Activated gamma-delta T cell treated with Interleukin-2 at 50 U/mL for 16 hours (primary cell): Measurements from ENCODE around the gene MCF2L.

Experiments
- DNase-seq: peaks from one replicate; pipeline ENCODE4 v3.0.0-alpha.2; 2020

The MCF2L gene

DNA sequence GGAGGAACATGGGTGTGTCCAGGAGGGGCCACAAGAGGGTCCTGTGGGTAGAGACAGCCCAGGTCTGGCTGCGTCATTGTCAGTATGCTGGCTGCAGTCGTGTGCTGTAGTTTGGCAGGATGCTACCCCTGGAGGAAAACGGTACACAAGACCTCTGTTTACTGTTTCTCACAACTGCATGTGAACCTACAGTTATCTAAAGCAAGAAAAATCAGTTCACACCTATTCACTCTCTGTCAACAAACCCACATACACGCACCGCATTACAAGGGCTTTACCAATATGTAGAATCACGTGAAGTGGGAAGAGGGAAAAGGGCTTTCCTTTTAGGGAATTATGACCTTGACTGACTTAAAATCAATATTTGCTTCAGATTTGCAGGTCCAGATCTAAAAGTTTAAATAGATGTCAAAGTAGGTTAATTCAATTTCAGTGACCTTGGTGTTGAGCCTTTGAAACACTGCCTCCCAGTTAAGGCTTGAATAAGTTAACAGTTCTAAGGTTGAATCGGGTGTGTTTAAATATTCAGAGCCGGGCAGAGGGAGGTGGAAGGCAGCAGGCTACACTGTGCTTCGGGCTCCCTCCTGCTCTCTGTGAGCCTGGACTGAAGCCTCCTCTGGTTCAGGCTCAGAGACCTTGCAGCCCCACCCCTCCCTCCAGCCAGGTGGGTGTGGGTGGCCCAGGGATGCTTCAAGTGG, 17.2 kb upstream of the MCF2L start:
- no peak for DNase-seq

DNA sequence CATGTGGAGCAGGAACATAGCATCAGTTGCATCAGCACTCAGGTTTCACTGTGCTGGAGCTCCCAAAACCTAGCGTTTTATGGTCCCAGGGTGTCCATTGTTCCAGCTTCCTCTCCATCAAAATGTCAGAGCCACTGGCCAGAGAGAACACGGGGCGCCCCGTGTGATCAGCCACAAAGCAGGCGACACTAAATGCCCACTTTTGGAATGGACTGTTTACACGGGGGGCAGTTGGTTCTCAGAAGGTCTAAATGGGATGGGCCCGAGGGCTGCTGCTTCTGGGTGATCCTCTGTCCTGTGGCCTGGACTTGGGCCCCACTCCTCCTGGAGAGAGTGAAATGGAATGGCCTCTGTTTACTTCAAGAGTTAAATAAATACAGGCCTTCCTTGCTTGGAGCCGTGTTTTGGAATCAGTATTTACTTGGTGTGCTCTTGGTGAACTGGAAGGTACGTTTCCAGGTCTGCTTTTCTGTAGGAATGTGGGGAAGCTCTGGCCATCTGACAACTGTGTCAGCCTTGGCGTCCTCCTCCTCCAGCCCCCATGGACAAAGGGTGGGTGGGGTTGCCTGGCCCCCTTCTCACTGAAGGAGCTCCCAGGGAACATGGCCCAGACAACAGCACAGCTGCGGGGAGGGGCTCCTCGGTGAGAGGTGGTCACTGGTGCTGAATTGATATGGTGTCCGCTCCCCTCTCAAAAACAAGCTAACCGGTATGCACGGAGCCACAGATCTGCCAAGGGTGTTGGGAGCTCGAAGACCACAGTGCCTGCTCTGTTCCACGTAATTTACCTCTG, 16.1 kb upstream of the MCF2L start:
- no peak for DNase-seq

DNA sequence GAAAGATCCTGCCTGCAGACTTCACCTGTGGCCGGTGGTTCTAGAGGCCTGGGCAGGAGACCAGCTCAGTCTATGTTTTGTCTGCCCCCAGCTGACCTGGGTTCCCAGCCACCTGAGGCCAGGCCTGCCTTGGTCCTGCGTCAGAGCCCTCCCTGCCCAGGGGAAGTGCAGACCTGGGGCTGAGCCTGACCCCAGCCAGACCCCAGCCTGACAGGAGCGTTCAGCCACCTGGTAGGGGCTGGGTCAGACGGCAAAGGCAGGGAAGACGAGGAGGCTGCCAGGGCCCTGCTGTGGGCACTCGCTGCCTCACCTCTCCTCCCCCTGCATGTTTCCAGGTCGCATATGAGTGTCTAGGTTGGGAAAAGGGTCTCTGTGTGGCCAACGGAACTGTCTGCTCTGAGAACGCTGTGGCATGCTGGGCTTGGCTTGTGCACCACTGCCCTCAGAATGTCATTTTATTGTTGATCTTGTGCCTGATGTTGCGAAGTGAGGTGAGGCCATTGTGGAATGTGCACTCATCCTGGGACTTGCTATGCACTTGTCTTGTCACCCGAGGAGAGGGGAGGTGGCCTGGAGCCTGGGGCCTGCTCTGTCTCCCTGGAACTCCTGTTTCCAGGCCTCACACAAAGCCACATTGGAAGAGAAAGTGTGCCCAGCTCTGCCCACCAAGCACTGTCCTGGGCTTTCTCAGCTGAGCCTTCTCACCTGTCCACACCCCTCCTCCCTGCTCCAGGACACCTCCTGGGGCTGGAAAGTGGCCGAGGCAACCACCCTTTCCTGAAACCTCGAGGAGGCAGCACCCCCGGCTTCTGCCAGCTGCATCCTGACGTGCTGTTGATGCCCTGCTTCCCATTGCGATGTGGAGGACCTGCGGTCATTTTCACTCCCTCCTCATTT, 15.2 kb upstream of the MCF2L start:
- no peak for DNase-seq

DNA sequence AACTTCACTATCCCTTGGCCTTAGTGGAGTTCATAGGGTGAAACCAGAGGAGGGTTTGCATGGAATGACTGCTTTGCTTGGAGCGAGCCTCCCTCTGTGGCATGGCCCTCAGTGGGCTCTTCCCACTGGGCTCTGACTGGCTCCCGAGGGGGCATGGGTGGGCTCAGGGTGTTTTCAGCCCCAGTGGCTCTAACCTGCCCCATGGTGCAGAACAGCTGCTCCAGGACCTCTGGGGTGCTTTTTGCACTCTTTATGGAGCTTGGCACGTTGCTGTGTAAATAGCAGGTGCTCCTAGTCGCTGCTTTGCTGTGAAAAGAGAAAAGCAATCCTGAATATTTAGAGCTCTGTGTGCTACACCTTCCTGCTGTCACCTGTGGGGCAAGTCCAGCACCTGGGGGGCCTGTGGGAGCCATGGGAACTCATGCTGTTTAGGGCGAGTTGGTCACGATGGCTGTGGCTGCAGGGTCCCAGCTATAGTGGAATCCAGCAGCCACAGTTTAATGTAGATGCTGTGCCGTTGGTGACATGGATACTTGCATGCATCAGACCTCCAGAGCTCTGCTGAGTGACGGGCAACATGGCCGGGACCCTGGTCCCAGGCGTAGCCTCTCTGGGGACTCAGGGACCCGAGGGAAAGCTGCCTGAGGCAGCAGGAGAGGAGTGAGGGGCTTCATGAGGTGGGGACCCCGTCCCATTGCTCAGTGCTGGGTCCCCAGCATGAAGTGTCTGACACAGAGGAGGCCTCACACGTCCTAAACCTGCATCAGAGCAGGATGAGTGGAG, 14.3 kb upstream of the MCF2L start:
- no peak for DNase-seq

DNA sequence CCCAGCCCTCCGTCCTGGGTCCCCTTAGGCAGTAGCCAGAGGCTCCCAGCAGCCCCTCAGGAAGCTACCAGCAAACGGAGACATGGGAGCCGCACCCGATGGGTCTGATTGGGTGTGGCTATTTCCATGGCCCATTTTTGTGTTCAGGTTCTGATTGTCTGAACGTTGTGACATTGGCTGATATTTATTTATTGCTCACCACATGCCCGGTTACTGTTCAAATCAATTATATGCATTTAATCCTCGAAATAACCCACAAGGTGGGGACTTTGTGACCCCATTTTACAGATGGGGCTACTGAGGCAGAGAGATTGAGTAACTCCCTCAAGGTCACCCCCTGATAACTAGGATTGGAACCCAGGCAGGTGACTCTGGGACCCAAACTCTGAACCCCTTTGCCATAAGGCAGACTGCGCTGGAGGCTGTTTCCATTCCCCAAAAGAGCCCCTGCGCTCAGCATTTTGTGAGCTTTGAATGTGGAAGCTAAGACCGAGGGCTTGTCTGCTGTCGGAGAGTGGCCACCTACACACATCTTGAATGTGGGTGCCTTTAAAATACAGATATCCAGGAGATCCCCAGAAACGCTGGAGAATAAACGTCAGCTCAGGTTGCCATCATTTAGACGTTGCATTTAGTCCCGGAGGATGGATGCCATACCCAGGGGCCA, 13.6 kb upstream of the MCF2L start:
- DNase-seq = no peak

DNA sequence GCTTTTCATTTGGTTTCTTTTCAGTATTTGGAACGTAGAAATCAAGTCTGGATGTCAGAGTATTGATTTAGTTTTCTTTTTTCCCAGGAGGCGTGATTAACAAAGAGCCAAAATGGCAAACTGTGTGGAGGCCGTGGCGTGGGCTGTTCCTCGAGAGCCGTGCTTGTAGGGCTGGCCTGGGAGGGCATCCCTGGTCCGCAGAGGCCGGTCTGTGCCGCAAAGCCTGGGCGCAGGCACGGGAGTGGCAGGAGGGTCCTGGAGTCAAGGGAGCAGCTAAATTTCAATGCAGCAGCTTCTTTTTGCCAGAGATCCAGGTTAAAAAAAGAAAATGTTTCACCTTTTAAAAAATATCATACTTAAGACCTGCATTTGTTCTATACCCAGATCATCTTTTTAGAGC, 13.1 kb upstream of the MCF2L start:
- DNase-seq = no peak

DNA sequence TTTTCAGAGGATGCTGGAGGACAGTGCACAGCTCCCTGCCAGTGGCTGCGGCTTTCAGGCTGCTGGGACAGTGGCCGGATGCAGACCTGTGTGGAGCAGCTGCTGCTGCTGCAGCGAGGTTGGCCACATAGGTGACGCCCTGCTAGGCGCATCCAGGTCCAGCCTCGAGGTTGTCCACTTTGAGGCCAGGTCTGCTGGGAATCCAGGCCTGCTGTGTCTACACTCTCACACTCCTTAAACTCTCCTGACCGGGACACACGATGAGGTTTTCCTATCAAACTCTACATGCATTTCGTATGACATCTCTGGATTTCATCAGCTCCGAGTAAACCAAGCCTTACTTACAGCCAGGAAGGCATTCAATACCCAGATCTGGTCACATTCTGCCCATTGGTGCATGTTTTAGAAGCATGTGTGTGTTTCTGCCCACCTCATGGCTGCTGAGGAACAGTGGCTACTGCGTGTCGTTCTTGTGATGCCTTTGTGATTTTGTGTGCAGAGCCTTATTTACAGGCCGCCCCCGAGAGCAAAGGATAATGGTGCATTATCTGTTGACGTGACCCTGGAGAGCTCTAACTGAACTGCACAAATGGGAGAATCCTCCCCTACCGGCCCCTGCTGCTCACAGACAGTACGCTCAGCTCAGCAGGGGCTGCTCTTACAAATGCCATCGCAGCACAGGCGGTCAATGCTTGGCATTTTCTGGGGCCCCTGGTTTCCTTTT, 12.3 kb upstream of the MCF2L start:
- DNase-seq = no peak

DNA sequence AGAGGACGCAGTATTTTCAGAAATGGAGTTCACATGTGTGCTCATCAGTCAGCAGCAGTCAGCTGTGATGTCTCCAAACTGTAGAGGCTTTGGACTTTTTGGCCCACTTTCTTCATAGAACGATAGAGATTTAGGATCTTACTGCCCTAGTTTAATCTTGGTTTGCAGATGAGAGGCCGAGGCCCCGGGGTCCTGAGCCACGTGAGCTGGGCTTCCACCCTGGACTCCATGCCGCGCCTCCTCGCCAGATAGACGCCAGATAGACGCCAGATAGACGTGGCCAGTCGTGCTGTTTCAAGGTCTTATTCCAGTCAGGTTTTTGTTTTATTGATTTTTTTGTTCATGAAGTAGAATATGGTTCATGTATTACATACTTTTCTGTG, 11.7 kb upstream of the MCF2L start:
- DNase-seq = no peak

DNA sequence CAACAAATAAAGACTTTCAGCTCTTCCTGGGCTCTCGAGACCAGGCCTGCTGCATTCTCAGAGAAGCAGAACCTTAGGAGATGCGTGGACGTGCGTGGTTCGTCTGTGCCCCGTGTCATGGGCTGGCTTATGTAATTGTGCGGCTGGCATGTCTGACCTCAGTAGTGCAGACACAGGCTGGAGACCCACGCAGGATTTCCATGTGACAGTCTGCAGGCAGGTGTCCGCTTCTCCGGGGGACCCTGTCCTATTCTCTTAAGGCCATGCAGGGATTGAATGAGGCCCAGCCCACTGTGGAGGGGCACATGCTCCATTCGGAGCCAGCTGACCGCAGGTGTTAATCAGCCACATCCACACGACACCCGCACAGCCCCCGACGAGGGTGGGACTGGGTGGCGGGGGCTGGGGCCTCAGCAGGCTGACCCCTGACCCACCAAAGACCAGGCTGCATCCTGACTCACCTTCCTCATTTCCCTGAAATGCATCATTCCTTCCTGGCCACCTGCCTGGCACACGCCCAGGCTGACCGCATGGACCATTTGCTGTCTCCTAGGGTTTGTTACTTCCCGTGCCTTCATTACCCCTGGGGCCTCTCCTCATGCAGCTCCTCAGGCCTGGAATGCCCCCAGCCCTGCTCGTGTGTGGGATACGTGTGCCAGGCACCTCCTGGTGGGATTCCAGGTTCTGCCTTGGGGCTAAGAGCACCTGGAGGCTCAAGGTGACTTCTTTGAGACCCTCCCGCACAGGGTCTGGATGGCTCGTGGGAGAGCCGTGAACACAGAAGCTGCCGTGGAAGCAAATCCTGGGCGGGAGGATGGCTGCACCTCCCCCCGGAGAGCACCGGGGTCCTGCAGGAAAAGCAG, 10.7 kb upstream of the MCF2L start:
- no peak for DNase-seq

DNA sequence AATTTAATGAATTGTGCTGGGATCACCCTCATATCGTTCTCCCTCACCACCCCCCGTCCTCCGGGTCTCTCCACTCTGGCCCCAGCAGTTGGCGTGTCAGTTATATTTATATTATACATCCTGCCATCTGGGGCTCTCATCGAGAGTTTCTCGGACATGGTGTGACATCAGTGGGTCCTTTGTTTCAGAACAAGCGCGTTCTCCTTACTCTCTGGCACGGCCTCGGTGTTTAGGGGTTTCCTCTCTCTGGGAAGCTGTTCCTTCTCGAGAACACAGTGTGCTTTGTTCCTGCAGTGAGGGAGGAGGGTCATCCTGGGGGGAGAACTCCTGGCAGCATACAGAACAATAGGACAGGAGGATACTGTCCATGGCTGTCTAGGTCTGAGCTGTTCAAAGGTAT, 9.8 kb upstream of the MCF2L start:
- no peak for DNase-seq

DNA sequence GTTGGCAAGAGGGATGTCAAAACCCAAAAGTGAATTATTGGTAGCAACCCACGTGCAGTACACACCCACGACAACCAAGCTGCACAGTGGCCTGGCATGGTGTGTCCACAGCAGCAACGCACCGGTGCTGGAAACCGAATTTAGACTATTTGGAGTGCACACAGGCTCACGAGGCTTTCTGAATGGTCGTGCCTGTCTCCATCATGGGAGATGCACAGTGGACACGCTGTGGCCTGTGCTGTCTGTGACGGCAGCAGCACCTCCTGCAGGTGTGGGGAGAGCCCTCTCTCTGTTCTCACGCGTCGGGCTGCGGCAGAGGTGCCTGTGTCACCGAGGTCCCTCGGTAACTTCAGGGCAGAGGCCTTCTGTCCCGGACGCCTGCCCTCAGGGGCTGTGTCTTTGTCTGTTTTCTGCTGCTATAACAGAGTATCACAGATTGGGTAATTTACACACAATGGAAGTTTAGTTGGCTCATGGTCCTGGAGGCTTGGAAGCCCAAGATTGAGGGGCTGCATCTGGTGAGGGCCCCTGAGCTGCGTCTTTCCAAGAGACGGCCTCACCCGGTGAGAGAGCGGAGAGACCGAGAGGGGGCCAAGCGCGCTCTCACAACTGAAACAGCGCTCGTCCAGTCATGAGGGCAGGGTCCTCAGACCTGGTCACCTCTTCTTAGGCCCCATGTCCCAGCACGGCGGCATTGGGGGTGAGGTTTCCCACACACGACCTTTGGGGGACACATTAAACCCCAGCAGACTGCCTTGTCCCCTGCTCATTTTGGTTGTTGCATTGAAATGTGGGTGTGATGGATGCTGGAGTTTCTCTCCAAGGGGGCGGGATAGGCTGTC, 9.1 kb upstream of the MCF2L start:
- DNase-seq = no peak

DNA sequence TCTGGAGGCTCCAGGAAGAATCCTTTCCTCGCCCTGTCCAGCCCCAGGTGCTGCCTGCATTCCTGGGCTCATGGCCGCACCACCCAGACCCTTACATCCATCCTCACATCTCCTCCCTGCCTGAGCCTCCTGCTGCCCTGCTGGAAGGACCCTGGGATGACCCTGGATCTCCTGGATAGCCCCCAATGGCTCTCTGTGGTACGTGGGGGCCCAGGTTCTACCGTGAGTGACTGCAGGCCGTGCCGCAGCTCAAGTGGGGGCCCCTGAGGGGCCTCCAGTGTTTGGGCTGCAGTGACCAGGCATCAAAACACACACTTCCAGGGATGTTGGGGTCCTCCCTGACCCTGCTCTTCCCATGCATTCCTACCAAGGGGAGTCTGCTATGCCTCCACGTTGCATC, 8.3 kb upstream of the MCF2L start:
- no peak for DNase-seq

DNA sequence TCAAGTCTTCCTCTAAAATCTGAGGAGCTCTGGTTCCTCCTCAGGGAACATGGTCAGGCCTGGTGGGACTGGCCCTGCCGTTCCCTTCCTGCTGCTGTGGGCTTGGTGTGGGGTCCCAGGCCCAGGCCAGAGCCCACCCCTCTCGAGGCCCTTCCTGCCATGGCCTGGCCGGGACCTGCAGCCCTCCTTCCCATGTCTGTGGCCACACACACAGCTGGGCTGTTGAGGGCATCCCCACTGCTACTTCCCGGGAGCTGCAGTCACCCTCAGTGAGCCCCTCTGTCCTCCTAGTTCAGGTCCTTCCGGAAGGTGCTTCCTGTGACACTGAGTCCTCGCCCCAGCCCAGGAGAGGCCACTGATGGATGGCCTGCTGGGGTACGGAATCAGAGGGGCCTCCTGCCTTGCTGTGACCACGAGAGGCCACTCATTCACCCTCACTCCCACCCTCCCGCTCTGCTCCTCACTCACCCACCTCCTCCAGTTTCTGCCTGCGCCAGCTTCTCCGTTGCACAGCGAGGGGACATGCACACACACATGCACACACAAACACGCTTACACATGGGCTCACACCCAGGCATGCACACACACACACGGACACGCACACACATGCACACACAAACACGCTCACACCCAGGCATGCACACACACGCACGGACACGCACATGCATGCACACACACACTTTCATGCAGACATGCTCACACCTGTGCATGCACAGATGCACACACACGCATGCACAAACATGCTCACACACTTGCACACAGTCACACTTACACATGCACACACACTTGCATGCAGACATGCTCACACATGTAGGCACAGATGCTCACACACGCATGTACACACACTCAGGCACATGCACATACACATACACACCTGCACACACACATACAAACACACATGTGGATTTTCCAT, 7.3 kb upstream of the MCF2L start:
- DNase-seq = no peak

DNA sequence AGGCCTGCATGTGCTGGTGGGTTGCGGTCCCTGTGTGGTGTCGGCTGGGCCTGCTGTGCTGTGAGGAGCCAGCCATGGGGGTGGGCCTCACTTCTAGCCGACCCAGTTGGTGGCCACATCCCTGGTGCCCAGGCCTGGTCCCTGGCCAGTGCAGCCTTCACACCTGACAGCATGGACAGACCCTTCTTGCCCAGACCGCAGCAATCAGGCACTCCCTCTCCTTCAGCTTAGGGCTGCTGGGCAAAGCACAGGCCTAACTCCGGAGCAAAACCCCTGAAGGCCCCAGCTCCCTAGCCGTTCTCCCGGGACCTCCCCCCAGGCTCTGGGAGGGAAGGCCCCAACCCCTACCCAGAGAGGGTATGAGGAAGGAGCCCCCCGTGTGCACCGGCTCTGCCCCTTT, 6.6 kb upstream of the MCF2L start:
- DNase-seq = no peak

DNA sequence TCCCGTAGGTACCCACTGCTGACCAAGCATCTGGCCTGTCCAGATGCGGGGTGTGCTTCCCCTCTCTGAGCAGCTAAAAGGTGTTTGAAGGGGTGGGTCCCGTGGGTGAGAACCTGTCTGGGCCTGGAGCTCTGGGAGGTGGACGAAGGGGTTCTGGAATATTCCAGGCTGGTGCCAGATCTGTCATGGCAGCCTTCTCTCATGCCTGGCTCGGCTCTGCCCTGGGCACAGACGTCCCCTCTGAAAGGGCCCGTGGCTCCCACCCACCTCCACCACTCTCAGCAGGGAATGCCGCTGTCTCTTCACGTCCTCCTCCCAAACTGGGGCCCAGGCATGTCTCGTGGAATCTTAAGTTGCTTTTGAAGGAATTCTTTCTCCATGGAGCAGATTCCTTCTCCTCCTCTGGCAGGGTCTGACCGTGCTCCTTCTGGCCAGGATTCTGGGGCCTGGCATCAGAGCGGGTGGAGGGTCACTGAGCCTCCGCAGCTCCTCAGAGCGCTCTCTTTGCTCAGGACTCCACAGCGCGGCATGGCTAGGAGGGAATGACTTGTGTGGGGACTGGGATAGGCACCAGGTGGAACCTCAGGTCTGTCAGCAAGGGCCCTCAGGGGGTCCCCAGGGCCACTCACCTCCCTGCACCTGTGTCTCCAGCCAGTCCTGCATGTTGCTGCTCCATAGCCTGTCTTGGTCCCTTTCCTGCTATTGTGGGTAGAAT, 5.9 kb upstream of the MCF2L start:
- no peak for DNase-seq

DNA sequence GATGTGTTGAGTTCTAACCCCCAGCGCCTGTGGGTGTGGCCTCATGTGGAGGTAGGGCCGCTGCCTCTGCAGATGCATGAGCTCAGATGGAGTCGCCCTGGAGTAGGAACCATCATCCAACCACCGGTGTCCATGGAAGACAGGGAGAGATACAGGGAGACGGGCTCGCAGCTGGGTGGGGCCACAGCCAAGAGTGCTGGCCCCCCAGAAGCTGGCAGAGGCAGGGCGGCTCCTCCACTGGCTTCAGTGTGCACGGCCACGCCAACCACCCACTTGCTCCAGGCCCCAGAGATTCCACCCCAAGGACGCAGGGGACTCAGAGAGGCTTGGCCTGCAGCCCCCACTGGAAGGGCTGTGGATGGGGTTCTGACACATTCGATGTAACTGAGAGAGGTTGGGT, 5.4 kb upstream of the MCF2L start:
- DNase-seq = no peak

DNA sequence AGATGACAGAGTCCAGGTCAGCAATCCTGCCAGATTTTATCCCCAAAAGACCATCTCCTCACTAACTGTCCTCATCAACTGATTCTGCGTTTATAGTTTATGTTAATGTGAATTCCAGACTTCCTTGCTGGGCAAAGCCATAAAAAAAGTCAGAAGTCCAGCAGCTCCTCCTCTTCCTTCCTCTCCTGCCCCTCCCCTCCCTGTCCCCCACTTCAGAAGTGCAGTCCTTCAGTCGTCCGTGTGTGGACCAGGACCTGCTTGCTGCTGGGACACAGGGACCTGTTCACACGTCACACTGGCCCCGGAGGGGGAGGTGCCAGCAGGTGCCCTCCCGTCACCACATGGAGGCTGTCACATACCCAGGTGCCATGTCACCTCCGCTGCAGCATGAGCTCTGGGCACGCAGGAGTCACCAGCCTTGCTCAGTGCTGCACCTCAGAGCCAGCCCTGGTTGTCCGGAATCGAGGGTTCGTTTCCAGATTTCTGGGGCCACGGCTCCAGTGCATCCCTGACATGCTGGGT, 4.0 kb upstream of the MCF2L start:
- DNase-seq = no peak
